HL-60 (cell line): ENCODE results near the gene QRFP.

Source experiments
- DNase-seq, 2 experiments: peaks; one replicate each; pipeline ENCODE4 v3.0.0-alpha.2; 2010 to 2020; ENCODE audit warnings: low read depth in 1 of 2, low spot score in 1 of 2
- H3K27ac ChIP-seq: fragments of 250-450 bp; sonication (Bioruptor Pico); replicated peaks from 2 replicates; pipeline ENCODE4 v1.5.1; 2020; ENCODE audit warnings: mild to moderate bottlenecking, moderate library complexity
- H3K27me3 ChIP-seq: fragments of 250-450 bp; sonication (Bioruptor Pico); 2 replicates; pipeline ENCODE4 v1.5.1; 2021; ENCODE audit warnings: mild to moderate bottlenecking, moderate library complexity; ENCODE audit not compliant: insufficient read depth, poor library complexity, severe bottlenecking
- H3K4me3 ChIP-seq: replicated peaks from 2 replicates; pipeline ENCODE4 v1.5.1; 2011; ENCODE audit warnings: mild to moderate bottlenecking, control low read depth, low read length; ENCODE audit not compliant: insufficient read depth
- CTCF ChIP-seq: IDR thresholded peaks from one replicate; pipeline ENCODE4 v1.5.1; 2011; ENCODE audit warnings: low read length, control low read depth, inconsistent platforms; ENCODE audit not compliant: insufficient read depth
- GABPA ChIP-seq: IDR thresholded peaks from 2 replicates; pipeline ENCODE4 v1.6.1; 2012; ENCODE audit warnings: low read depth
- POLR2AphosphoS5 ChIP-seq: IDR thresholded peaks from 2 replicates; pipeline ENCODE4 v1.6.1; 2012; ENCODE audit warnings: low read depth
- REST ChIP-seq: IDR thresholded peaks from 2 replicates; pipeline ENCODE4 v1.6.1; 2012; ENCODE audit warnings: low read depth; ENCODE audit not compliant: insufficient replicate concordance
- SPI1 ChIP-seq: IDR thresholded peaks from 2 replicates; pipeline ENCODE4 v1.6.1; 2012; ENCODE audit warnings: low read depth, mild to moderate bottlenecking, borderline replicate concordance

Gene QRFP

GRCh38 chr9:130881516-130881915 is 15.1 kb downstream of the QRFP start:
- TF ChIP-seq REST (no peak), POLR2AphosphoS5 (no peak), GABPA (no peak), CTCF (no peak), SPI1 (no peak)
- Histone ChIP-seq H3K4me3 (no peak overlapping the region), H3K27ac (no peak overlapping the region), H3K27me3 (no peaks in the 10 kb centered on the region)
- no peak for DNase-seq

GRCh38 chr9:130880599-130881220 is 15.9 kb downstream of the QRFP start:
- Histone ChIP-seq H3K27me3 (no peaks in the 10 kb centered on the region), H3K4me3 (no peak overlapping the region), H3K27ac (no peak overlapping the region)
- DNase-seq, result no peak
- no peak for TF ChIP-seq POLR2AphosphoS5
- TF ChIP-seq GABPA, result no peak
- no peak for TF ChIP-seq CTCF
- TF ChIP-seq REST, result no peak
- TF ChIP-seq SPI1, result no peak

GRCh38 chr9:130879863-130880411 is 16.7 kb downstream of the QRFP start:
- DNase-seq, result no peak
- TF ChIP-seq POLR2AphosphoS5, result no peak
- TF ChIP-seq SPI1, result no peak
- no peak for TF ChIP-seq CTCF
- no peak for TF ChIP-seq GABPA
- no peak for TF ChIP-seq REST
- H3K27ac ChIP-seq, result no peak overlapping the region
- no peaks in the 10 kb centered on the region for H3K27me3 ChIP-seq
- no peak overlapping the region for H3K4me3 ChIP-seq
